22Rv1 (cell line): Measurements from ENCODE around the gene POU3F1.

ENCODE experiments used
- CTCF ChIP-seq: fragments of 450-650 bp; IDR thresholded peaks from 2 replicates; pipeline ENCODE4 v1.5.1; 2017; ENCODE audit warnings: mild to moderate bottlenecking
- ZFX ChIP-seq: fragments of 450-650 bp; IDR thresholded peaks from 2 replicates; pipeline ENCODE4 v1.6.1; 2017; ENCODE audit warnings: antibody characterized with exemption, borderline replicate concordance

GRCh38 chr1:38030596-38031512 lies 15.7 kb downstream of the POU3F1 start:
- no peak for TF ChIP-seq CTCF
- no peak for TF ChIP-seq ZFX
